Measurements from ENCODE around the gene INTS7. TPM values are rescaled to one million over a fixed set of nuclear protein-coding genes. Genes with fewer than 3 reads are reported as not detected.

INTS7 gene
- total and polyA plus RNA-seq, 2 of the 4 experiments (the other 2 are of a cell fraction): 8.3 to 24.9 TPM

DNA sequence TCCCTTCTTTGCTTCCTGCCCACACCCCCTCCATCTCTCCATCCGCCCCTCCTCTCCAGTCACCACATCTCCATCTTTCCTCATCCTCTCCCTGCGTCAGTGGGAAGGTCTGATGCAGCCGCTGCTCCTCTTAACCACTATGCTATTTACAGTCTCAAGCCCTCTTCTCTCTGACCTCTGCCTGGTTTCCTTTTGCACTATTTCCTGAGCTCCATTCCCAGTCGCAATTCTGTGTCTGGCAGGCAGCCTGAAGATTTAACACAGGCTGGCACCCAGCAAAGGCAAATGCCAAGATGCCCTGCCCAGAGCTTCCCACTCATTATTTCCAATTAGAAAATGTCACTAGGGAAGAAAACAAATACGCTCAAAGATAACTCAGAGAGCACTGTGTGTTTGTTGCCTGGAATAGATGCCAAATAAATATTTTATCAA, 115.2 kb downstream of the INTS7 start:
- no peak overlapping the region for H4K91ac ChIP-seq (ENCODE audit: insufficient read depth, low read depth, low read length)
- no peak overlapping the region for H4K5ac ChIP-seq (ENCODE audit: low read depth, low read length)
- ChIA-PET CTCF (interaction anchor here (0.9 to 1.1 kb wide), 2 partner anchors 80 to 222 kb away, joined by 3 to 5 read pairs; no protein-coding TSS in a partner anchor), POLR2A (ENCODE audit: unreplicated experiment) (no interaction called here)
- H2BK5ac ChIP-seq (ENCODE audit: low read depth, low read length, poor library complexity, severe bottlenecking): no peak overlapping the region
- no peak overlapping the region for H4K8ac ChIP-seq (ENCODE audit: low read depth in 2 of 2, low read length in 2 of 2)
- peak overlapping the region; percentile 11; the same call in 1 of the 2 replicates for H3K27ac ChIP-seq (ENCODE audit: insufficient read depth, low read length)
- H3K4ac ChIP-seq (ENCODE audit: low read depth, low read length): no peak overlapping the region
- H3K4me1 ChIP-seq (ENCODE audit: control insufficient read depth, insufficient read depth, low read length): peaks cover 6% of the 10 kb centered on the region
- H2BK20ac ChIP-seq (ENCODE audit: low read depth, low read length): no peak overlapping the region
- in situ Hi-C loops (cut with MboI; ENCODE audit: low sequenced_read_pairs) (no loop called here), intact Hi-C loops (cut with micrococcal nuclease) (no loop called here), dilution Hi-C loops (cut with HindIII; ENCODE audit: low sequenced_read_pairs, unreplicated experiment) (no loop called here)
- DNase-seq: peak; percentile 69
- H3K27me3 ChIP-seq (ENCODE audit: control insufficient read depth, insufficient read depth, low read length): peaks cover 5% of the 10 kb centered on the region
- H3K14ac ChIP-seq (replicated peaks; ENCODE audit: low read depth, low read length): 0 out of 2 replicates have a peak overlapping the region, but pooled peaks have one; percentile 47
- H2BK15ac ChIP-seq (ENCODE audit: low read depth, low read length): no peak overlapping the region; the same call in 2 of the 3 replicates
- no peaks in the 10 kb centered on the region for H3K36me3 ChIP-seq (ENCODE audit: control insufficient read depth, insufficient read depth, low read length)
- H3K9me3 ChIP-seq (ENCODE audit: control insufficient read depth, insufficient read depth, low read length): no peaks in the 10 kb centered on the region
- no peak overlapping the region for H2BK120ac ChIP-seq (ENCODE audit: low read depth, low read length)
- peaks cover 5% of the 10 kb centered on the region for H3K9me1 ChIP-seq (ENCODE audit: insufficient read depth, low read length)
- H3K4me3 ChIP-seq (ENCODE audit: insufficient read depth, low read depth, low read length): no peak overlapping the region
- BruUV-seq (replicated peaks): no TSS peak
- no peak overlapping the region for H2AK9ac ChIP-seq (replicated peaks; ENCODE audit: low read depth, low read length, poor library complexity)
- no peak overlapping the region for H3K9ac ChIP-seq (ENCODE audit: low read depth, low read length)
- H3K23ac ChIP-seq (ENCODE audit: low read depth, low read length): no peak overlapping the region
- H2AFZ ChIP-seq (replicated peaks; ENCODE audit: low read length, poor library complexity): no peak overlapping the region
- TF ChIP-seq, protein P1, sequence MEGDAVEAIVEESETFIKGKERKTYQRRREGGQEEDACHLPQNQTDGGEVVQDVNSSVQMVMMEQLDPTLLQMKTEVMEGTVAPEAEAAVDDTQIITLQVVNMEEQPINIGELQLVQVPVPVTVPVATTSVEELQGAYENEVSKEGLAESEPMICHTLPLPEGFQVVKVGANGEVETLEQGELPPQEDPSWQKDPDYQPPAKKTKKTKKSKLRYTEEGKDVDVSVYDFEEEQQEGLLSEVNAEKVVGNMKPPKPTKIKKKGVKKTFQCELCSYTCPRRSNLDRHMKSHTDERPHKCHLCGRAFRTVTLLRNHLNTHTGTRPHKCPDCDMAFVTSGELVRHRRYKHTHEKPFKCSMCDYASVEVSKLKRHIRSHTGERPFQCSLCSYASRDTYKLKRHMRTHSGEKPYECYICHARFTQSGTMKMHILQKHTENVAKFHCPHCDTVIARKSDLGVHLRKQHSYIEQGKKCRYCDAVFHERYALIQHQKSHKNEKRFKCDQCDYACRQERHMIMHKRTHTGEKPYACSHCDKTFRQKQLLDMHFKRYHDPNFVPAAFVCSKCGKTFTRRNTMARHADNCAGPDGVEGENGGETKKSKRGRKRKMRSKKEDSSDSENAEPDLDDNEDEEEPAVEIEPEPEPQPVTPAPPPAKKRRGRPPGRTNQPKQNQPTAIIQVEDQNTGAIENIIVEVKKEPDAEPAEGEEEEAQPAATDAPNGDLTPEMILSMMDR (conservative IDR thresholded peaks at IDR 0.05; ENCODE audit: low read depth, low read length): no peak
- 0 out of 2 replicates have a peak, but pooled peaks have one; percentile 5 for TF ChIP-seq CEBPB (IDR thresholded peaks at IDR 0.05; ENCODE audit: low read depth, low read length)
- 0 out of 2 replicates have a peak overlapping the region, but pooled peaks have one; percentile 5 for H2AK5ac ChIP-seq (ENCODE audit: low read depth, low read length)
- no peaks in the 10 kb centered on the region for H3K79me1 ChIP-seq (ENCODE audit: low read depth in 1 of 2, low read length in 2 of 2)
- no peak overlapping the region; the same call in 1 of the 2 replicates for H3K18ac ChIP-seq (ENCODE audit: low read depth, low read length)
- ATAC-seq (ENCODE audit: low read depth): peak; percentile 45
- no peaks in the 10 kb centered on the region for H4K20me1 ChIP-seq (ENCODE audit: insufficient read depth, low read length)
- no peak overlapping the region for H3K4me2 ChIP-seq (ENCODE audit: low read depth, low read length)
- WGBS, 2 experiments (ENCODE audit: extremely low coverage in 2 of 2, insufficient read length in 1 of 2): 65% methylated on average over 3 of the region's 5 CpGs; no CpG with 5 or more reads in 1 of the 2 experiments
- H3K56ac ChIP-seq (ENCODE audit: extremely low read depth, insufficient read depth, low read length): no peak overlapping the region

Measured in IMR-90 (cell line).